Lower leg skin (tissue), 4 donors: ENCODE results near the gene MEGF6. TPM values are rescaled to one million over a fixed set of nuclear protein-coding genes. Genes with fewer than 3 reads are reported as not detected.

ENCODE experiments used
- DNase-seq, 2 donors: peaks; one replicate each; pipeline ENCODE4 v3.0.0-alpha.2; 2019; ENCODE audit warnings: low spot score in 2 of 2
- H3K4me3 ChIP-seq: fragments of 200-600 bp; sonication (generic); 2 replicates; pipeline ENCODE4 v1.5.1; 2017; ENCODE audit warnings: mild to moderate bottlenecking, low read depth; ENCODE audit not compliant: poor library complexity, severe bottlenecking
- CTCF ChIP-seq, 3 donors: fragments of 450-650 bp; IDR thresholded peaks; one replicate each; pipeline ENCODE4 v1.5.1; 2016; ENCODE audit warnings: antibody characterized with exemption in 3 of 3, mild to moderate bottlenecking in 3 of 3, moderate library complexity in 2 of 3
- POLR2A ChIP-seq, 2 donors: fragments of 450-650 bp; IDR thresholded peaks; one replicate each; pipeline ENCODE4 v1.6.1; 2016 to 2017; ENCODE audit warnings: antibody characterized with exemption in 2 of 2, mild to moderate bottlenecking in 1 of 2, moderate library complexity in 1 of 2
- WGBS, 2 donors: methylation state at CpG; one replicate each; pipeline ENCODE4 v1.1.5; 2018; 5-methylcytosine and 5-hydroxymethylcytosine counted together
- intact Hi-C: fragments of 100-400 bp; cut with DNase I; formaldehyde crosslinking; loops from one replicate; pipeline ENCODE4 v1.15.0; 2023; ENCODE audit warnings: low total_unique reads
- total RNA-seq, 4 donors: library from RNA; depleted of rRNA; stranded (reverse); fragments of >200 nt; gene quantifications; one replicate each; pipeline ENCODE4 v1.1.0, GENCODE V29; 2016

Gene MEGF6
- total RNA-seq, 4 donors from 2014 or later = 81.1 to 147 (median 86.1) TPM

GRCh38 chr1:3628445-3628844, 17.1 kb upstream of the MEGF6 start:
- TF ChIP-seq POLR2A (IDR thresholded peaks at IDR 0.05) (no peak), CTCF (IDR thresholded peaks at IDR 0.05) (no peak)
- H3K4me3 ChIP-seq = no peak overlapping the region
- intact Hi-C loops = no loop called here
- DNase-seq = no peak
- WGBS, 2 donors = 82 to 87% methylated on average over 10 of the region's 10 CpGs

- H3K4me3 ChIP-seq = no peak overlapping the region
- 93 to 95% methylated on average over 20 to 26 of the region's 26 CpGs for WGBS, 2 donors
- intact Hi-C loops = no loop called here
- no peak for DNase-seq
- TF ChIP-seq CTCF (IDR thresholded peaks at IDR 0.05) (no peak), POLR2A (IDR thresholded peaks at IDR 0.05) (no peak)
These were observed 16.4 kb upstream of the MEGF6 start for GRCh38 chr1:3627515-3628253.

- DNase-seq = no peak
- WGBS, 2 donors = 76 to 78% methylated on average over 4 of the region's 4 CpGs
- no peak for TF ChIP-seq CTCF (IDR thresholded peaks at IDR 0.05)
- TF ChIP-seq POLR2A (IDR thresholded peaks at IDR 0.05) = no peak
- H3K4me3 ChIP-seq = no peak overlapping the region
- intact Hi-C loops = no loop called here
These were observed 14.7 kb upstream of the MEGF6 start for GRCh38 chr1:3626025-3626424.

- intact Hi-C loops = no loop called here
- peak overlapping the region; percentile 68 for H3K4me3 ChIP-seq
- TF ChIP-seq CTCF (IDR thresholded peaks at IDR 0.05) (no peak), POLR2A (IDR thresholded peaks at IDR 0.05) (no peak)
- no peak for DNase-seq
- 4 to 6% methylated on average over 38 to 45 of the region's 71 CpGs for WGBS, 2 donors
These were observed 14.0 kb upstream of the MEGF6 start for GRCh38 chr1:3625151-3625907.

GRCh38 chr1:3624200-3625136, 13.2 kb upstream of the MEGF6 start, which contains the start of gene TPRG1L:
TPRG1L (plus strand) TSS chr1:3625015; CDS start chr1:3625073, 58 bp downstream.
- intact Hi-C loops = loop anchor here (5.0 kb wide), 1 partner anchor 173 kb away; the partner anchor contains the start of gene LRRC47
- peak; percentile 97 to 100 for DNase-seq
- 0% methylated on average over 63 to 65 of the region's 108 CpGs for WGBS, 2 donors
- no peak for TF ChIP-seq POLR2A (IDR thresholded peaks at IDR 0.05)
- TF ChIP-seq CTCF (IDR thresholded peaks at IDR 0.05) = no peak
- peak within 1 kb of the TSS; percentile 91 for H3K4me3 ChIP-seq
